Measurements from ENCODE around the gene SDS. TPM values are rescaled to one million over a fixed set of nuclear protein-coding genes. Genes with fewer than 3 reads are reported as not detected.

SDS gene
- total and polyA plus RNA-seq, 2 donors from 2014 or later = 1.0 TPM; not detected in 1

DNA sequence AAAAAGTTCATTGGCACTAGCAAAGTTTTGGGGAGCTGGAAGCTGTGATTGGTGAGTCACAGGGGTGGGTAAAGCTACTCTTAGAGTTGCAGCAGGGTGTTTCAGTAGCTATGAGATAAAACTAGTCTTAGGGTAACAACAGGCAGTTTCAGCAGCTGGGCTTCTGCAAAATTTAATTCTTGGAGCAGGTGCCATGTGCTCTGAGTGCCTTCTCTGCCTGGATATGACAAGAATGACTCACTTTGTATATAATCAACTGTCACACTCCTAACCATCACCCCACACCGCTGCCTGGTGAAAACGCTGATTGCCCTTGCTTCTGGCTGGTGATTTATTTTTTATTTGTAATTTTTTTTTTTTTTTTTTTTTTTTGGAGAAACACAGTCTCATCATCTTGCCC, 55.8 kb downstream of the SDS start:
- no peak for DNase-seq
- FAIRE-seq = no peak
- Histone ChIP-seq H3K36me3 (ENCODE audit: control insufficient read depth in 2 of 3, insufficient read depth in 3 of 3, low read length in 3 of 3) (no peaks in the 10 kb centered on the region), H3K4me3 (ENCODE audit: low read length in 3 of 3) (no peak overlapping the region), H3K9ac (ENCODE audit: low read length in 3 of 3) (no peak overlapping the region), H3K4me1 (ENCODE audit: control insufficient read depth in 2 of 3, insufficient read depth in 2 of 3, low read depth in 1 of 3, low read length in 3 of 3) (no peaks in the 10 kb centered on the region), H3K27ac (ENCODE audit: low read depth in 2 of 2, low read length in 2 of 2) (no peak overlapping the region), H3K27me3 (ENCODE audit: control insufficient read depth, insufficient read depth, low read length) (no peaks in the 10 kb centered on the region), H3K9me3 (ENCODE audit: control insufficient read depth in 2 of 3, insufficient read depth in 1 of 3, low read length in 3 of 3) (no peaks in the 10 kb centered on the region)
- TF ChIP-seq, protein P1, sequence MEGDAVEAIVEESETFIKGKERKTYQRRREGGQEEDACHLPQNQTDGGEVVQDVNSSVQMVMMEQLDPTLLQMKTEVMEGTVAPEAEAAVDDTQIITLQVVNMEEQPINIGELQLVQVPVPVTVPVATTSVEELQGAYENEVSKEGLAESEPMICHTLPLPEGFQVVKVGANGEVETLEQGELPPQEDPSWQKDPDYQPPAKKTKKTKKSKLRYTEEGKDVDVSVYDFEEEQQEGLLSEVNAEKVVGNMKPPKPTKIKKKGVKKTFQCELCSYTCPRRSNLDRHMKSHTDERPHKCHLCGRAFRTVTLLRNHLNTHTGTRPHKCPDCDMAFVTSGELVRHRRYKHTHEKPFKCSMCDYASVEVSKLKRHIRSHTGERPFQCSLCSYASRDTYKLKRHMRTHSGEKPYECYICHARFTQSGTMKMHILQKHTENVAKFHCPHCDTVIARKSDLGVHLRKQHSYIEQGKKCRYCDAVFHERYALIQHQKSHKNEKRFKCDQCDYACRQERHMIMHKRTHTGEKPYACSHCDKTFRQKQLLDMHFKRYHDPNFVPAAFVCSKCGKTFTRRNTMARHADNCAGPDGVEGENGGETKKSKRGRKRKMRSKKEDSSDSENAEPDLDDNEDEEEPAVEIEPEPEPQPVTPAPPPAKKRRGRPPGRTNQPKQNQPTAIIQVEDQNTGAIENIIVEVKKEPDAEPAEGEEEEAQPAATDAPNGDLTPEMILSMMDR (IDR thresholded peaks at IDR 0.05; ENCODE audit: borderline replicate concordance, extremely low read depth, insufficient read depth) = no peak
- intact Hi-C loops (cut with DNase I) = no loop called here

- FAIRE-seq (no peak), DNase-seq (no peak)
These were observed 56.6 kb downstream of the SDS start for GRCh38 chr12:113347107-113347506.

GRCh38 chr12:113346353-113346752, 57.3 kb downstream of the SDS start:
- no peak for FAIRE-seq
- H3K9ac ChIP-seq (ENCODE audit: low read length in 3 of 3) = no peak overlapping the region
- H3K27ac ChIP-seq (ENCODE audit: low read depth in 2 of 2, low read length in 2 of 2) = no peak overlapping the region
- no peaks in the 10 kb centered on the region for H3K36me3 ChIP-seq (ENCODE audit: control insufficient read depth in 2 of 3, insufficient read depth in 3 of 3, low read length in 3 of 3)
- no peaks in the 10 kb centered on the region for H3K27me3 ChIP-seq (ENCODE audit: control insufficient read depth, insufficient read depth, low read length)
- intact Hi-C loops (cut with DNase I) = no loop called here
- no peaks in the 10 kb centered on the region for H3K4me1 ChIP-seq (ENCODE audit: control insufficient read depth in 2 of 3, insufficient read depth in 2 of 3, low read depth in 1 of 3, low read length in 3 of 3)
- TF ChIP-seq, protein P1 (IDR thresholded peaks at IDR 0.05; ENCODE audit: borderline replicate concordance, extremely low read depth, insufficient read depth) = no peak
- no peaks in the 10 kb centered on the region for H3K9me3 ChIP-seq (ENCODE audit: control insufficient read depth in 2 of 3, insufficient read depth in 1 of 3, low read length in 3 of 3)
- H3K4me3 ChIP-seq (ENCODE audit: low read length in 3 of 3) = no peak overlapping the region
- DNase-seq = no peak

More at GRCh38 chr12:113347107-113347506, 56.6 kb downstream of the SDS start:
- no peak overlapping the region for H3K9ac ChIP-seq (ENCODE audit: low read length in 3 of 3)
- no peaks in the 10 kb centered on the region for H3K4me1 ChIP-seq (ENCODE audit: control insufficient read depth in 2 of 3, insufficient read depth in 2 of 3, low read depth in 1 of 3, low read length in 3 of 3)
- no peaks in the 10 kb centered on the region for H3K36me3 ChIP-seq (ENCODE audit: control insufficient read depth in 2 of 3, insufficient read depth in 3 of 3, low read length in 3 of 3)
- TF ChIP-seq, protein P1 (IDR thresholded peaks at IDR 0.05; ENCODE audit: borderline replicate concordance, extremely low read depth, insufficient read depth) = no peak
- H3K27me3 ChIP-seq (ENCODE audit: control insufficient read depth, insufficient read depth, low read length) = no peaks in the 10 kb centered on the region
- no peak overlapping the region for H3K27ac ChIP-seq (ENCODE audit: low read depth in 2 of 2, low read length in 2 of 2)
- intact Hi-C loops (cut with DNase I) = no loop called here
- H3K9me3 ChIP-seq (ENCODE audit: control insufficient read depth in 2 of 3, insufficient read depth in 1 of 3, low read length in 3 of 3) = no peaks in the 10 kb centered on the region
- H3K4me3 ChIP-seq (ENCODE audit: low read length in 3 of 3) = no peak overlapping the region

DNA sequence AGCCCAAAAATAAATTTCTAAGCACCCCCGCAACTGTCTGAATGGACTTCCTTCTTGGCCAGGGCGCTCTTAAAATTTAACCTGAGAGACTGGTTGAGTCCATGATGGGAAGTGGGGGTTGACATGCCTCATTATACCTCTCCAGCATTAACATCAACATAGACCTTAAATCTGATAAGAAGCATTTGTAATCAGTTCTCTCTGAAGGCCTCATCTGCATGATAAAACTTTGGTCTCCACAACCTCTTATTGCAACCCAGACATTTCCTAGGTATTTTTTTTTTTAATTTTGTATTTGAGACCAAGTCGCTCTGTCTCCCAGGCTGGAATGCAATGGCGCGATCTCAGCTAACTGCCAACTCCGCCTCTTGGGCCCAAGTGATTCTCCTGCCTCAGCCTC, 58.4 kb downstream of the SDS start:
- no peaks in the 10 kb centered on the region for H3K9me3 ChIP-seq (ENCODE audit: control insufficient read depth in 2 of 3, insufficient read depth in 1 of 3, low read length in 3 of 3)
- H3K9ac ChIP-seq (ENCODE audit: low read length in 3 of 3) = no peak overlapping the region
- H3K36me3 ChIP-seq (ENCODE audit: control insufficient read depth in 2 of 3, insufficient read depth in 3 of 3, low read length in 3 of 3) = no peaks in the 10 kb centered on the region
- intact Hi-C loops (cut with DNase I) = no loop called here
- TF ChIP-seq, protein P1 (IDR thresholded peaks at IDR 0.05; ENCODE audit: borderline replicate concordance, extremely low read depth, insufficient read depth) = no peak
- H3K27me3 ChIP-seq (ENCODE audit: control insufficient read depth, insufficient read depth, low read length) = no peaks in the 10 kb centered on the region
- H3K4me3 ChIP-seq (ENCODE audit: low read length in 3 of 3) = no peak overlapping the region
- no peak overlapping the region for H3K27ac ChIP-seq (ENCODE audit: low read depth in 2 of 2, low read length in 2 of 2)
- DNase-seq (no peak), FAIRE-seq (no peak)
- no peaks in the 10 kb centered on the region for H3K4me1 ChIP-seq (ENCODE audit: control insufficient read depth in 2 of 3, insufficient read depth in 2 of 3, low read depth in 1 of 3, low read length in 3 of 3)

Data from kidney (tissue), 14 donors.